ENCODE results near the gene BCDIN3D.
"Not testable (repeated sequence)": the region's sequence is repeated elsewhere in the genome, so short reads cannot be mapped to it uniquely, and the experiment has no call there.

The BCDIN3D gene

GRCh38 chr12:49855890-49856289 is 13.0 kb upstream of the BCDIN3D start:
- not testable (repeated sequence) for DNase-seq

GRCh38 chr12:49854976-49855375 is 12.1 kb upstream of the BCDIN3D start:
- DNase-seq: no peak

- no peak for DNase-seq
Measured at GRCh38 chr12:49853671-49854070, 10.8 kb upstream of the BCDIN3D start.

GRCh38 chr12:49847161-49847560 is 4.3 kb upstream of the BCDIN3D start:
- no peak for DNase-seq

- no peak for DNase-seq
Measured at GRCh38 chr12:49846032-49846431, 3.1 kb upstream of the BCDIN3D start.

- DNase-seq: no peak
Measured at GRCh38 chr12:49843876-49844437, 1.1 kb upstream of the BCDIN3D start.

GRCh38 chr12:49843411-49843810 is 505 bp upstream of the BCDIN3D start:
- DNase-seq: no peak

- DNase-seq: no peak
Measured at GRCh38 chr12:49838973-49839633, 3.8 kb downstream of the BCDIN3D start.

GRCh38 chr12:49832836-49833421 is 10.0 kb downstream of the BCDIN3D start:
- no peak for DNase-seq

GRCh38 chr12:49831717-49832116 is 11.2 kb downstream of the BCDIN3D start:
- DNase-seq: no peak

GRCh38 chr12:49828133-49829091 is 14.5 kb downstream of the BCDIN3D start, which contains the start of gene NCKAP5L:
NCKAP5L (minus strand) TSS chr12:49828413; CDS start chr12:49804044, 24,369 bp downstream.
- DNase-seq: peak; percentile 93

- peak; percentile 37 for DNase-seq
Measured at GRCh38 chr12:49827401-49828099, 15.4 kb downstream of the BCDIN3D start.

- no peak for DNase-seq
Measured at GRCh38 chr12:49827051-49827400, 15.9 kb downstream of the BCDIN3D start.

- DNase-seq: no peak
Measured at GRCh38 chr12:49825971-49826421, 16.9 kb downstream of the BCDIN3D start.

- no peak for DNase-seq
Measured at GRCh38 chr12:49825360-49825970, 17.4 kb downstream of the BCDIN3D start.

GRCh38 chr12:49824895-49825294 is 18.0 kb downstream of the BCDIN3D start:
- no peak for DNase-seq

GRCh38 chr12:49824416-49824815 is 18.5 kb downstream of the BCDIN3D start:
- DNase-seq: no peak

- no peak for DNase-seq
Measured at GRCh38 chr12:49823951-49824350, 19.0 kb downstream of the BCDIN3D start.

GRCh38 chr12:49823350-49823749 is 19.6 kb downstream of the BCDIN3D start:
- DNase-seq: no peak

- DNase-seq: no peak
Measured at GRCh38 chr12:49821373-49822287, 21.3 kb downstream of the BCDIN3D start.

- DNase-seq: no peak
Measured at GRCh38 chr12:49819786-49820185, 23.1 kb downstream of the BCDIN3D start.
